ENCODE measurements around the gene PSMA8.
"Not testable (repeated sequence)": the region's sequence is repeated elsewhere in the genome, so short reads cannot be mapped to it uniquely, and the experiment has no call there.

Gene PSMA8

DNA sequence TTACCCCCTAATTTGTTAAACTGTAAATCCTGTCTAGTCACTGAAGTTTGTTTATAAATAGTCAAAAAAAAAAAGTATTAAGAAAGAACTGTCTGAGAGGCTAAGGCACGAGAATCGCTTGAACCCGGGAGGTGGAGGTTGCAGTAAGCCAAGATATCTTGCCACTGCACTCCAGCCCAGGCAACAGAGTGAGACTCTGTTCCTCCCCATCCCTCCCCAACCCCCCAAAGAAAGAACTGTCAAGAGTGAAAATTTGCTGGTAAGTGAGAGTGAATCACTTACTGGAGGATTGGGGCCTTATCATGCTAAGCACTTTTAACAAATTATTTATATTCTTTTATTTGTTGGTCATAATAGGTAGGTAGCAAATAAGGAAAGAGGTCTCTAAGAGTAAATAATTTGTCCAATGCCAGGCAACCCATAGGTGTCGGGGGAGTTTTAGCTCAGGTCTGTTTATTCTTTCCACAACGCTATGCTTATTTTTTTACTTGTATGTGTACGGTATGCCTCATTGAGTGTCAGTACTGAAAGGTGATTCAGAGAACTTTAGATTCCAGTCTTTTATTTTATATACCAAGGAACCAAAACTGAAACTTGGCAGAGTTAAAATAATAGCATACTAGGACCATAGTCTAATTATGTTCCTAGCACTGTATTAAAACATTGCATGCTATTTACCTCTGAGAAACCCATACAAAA lies 95.0 kb downstream of the PSMA8 start:
- Histone ChIP-seq H3K36me3 (replicated peaks) (no peaks in the 10 kb centered on the region), H3K27me3 (ENCODE audit: low read depth) (no peaks in the 10 kb centered on the region), H3K4me1 (peaks cover 6% of the 10 kb centered on the region), H3K4me3 (peak overlapping the region; percentile 81), H3K9me3 (no peaks in the 10 kb centered on the region; the same call in 1 of the 2 replicates)
- DNase-seq (ENCODE audit: low spot score in 2 of 2) = no peak
- in situ Hi-C loops (cut with MboI; ENCODE audit: low sequenced_read_pairs) = no loop called here

GRCh38 chr18:26230497-26230896 lies 96.8 kb downstream of the PSMA8 start:
- Histone ChIP-seq H3K4me3 (no peak overlapping the region), H3K4me1 (peaks cover 5% of the 10 kb centered on the region)
- in situ Hi-C loops (cut with MboI; ENCODE audit: low sequenced_read_pairs) = no loop called here

DNA sequence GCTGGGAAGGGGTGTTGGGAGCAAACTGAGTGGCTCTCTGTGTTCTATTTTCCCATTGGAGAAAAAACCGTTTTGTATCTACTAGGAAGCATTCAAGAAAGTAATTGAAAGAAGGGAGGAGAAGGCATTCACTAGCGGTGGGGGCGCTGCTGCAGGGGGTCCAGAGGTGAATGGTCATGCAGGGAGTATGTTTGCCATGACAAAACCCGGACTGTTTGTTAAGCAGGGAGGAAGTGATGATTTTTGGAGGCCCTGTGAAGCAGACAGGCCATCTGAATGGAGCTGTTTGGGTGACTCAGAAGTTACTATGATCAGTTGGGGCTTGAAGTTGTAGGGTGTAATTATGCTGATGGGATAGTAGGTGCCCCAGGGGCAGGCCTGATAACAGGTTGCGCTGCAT lies 99.5 kb downstream of the PSMA8 start:
- no peak overlapping the region for H3K4me3 ChIP-seq
- H3K27me3 ChIP-seq (ENCODE audit: low read depth) = no peaks in the 10 kb centered on the region
- no peaks in the 10 kb centered on the region for H3K36me3 ChIP-seq (replicated peaks)
- in situ Hi-C loops (cut with MboI; ENCODE audit: low sequenced_read_pairs) = no loop called here
- no peaks in the 10 kb centered on the region; the same call in 1 of the 2 replicates for H3K9me3 ChIP-seq
- DNase-seq (ENCODE audit: low spot score in 2 of 2) = no peak
- no peaks in the 10 kb centered on the region; the same call in 1 of the 2 replicates for H3K4me1 ChIP-seq

More at GRCh38 chr18:26230497-26230896, 96.8 kb downstream of the PSMA8 start:
- Histone ChIP-seq H3K27me3 (ENCODE audit: low read depth) (no peaks in the 10 kb centered on the region), H3K36me3 (replicated peaks) (no peaks in the 10 kb centered on the region), H3K9me3 (no peaks in the 10 kb centered on the region; the same call in 1 of the 2 replicates)
- DNase-seq (ENCODE audit: low spot score in 2 of 2) = no peak

DNA sequence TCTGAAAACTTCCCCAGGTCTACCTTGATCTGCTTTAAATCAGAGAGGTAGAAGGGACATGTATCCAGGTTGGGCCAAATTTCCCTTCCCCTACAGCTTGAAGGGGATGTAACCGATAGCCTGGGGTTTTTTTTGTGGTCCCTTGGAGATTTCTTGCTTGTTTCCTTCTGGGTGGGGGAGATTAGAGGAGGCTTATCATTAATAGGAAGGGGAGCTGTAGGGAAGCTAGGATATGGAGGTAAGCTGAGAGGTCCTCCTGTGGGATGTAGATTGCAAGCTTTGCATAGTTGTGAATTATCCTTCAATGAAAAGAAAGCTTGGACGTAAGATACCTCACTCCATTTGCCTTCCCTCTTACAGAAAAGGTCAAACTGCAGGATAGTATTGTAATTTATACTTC lies 103.7 kb downstream of the PSMA8 start:
- DNase-seq (ENCODE audit: low spot score in 2 of 2); H3K9me3 ChIP-seq; H3K4me3 ChIP-seq; in situ Hi-C loops (cut with MboI; ENCODE audit: low sequenced_read_pairs); H3K4me1 ChIP-seq; H3K27me3 ChIP-seq (ENCODE audit: low read depth); H3K36me3 ChIP-seq (replicated peaks): not testable (repeated sequence)

GRCh38 chr18:26238718-26239117 lies 105.0 kb downstream of the PSMA8 start:
- H3K36me3 ChIP-seq (replicated peaks); H3K4me3 ChIP-seq; in situ Hi-C loops (cut with MboI; ENCODE audit: low sequenced_read_pairs); H3K27me3 ChIP-seq (ENCODE audit: low read depth); H3K4me1 ChIP-seq; DNase-seq (ENCODE audit: low spot score in 2 of 2); H3K9me3 ChIP-seq: not testable (repeated sequence)

- H3K9me3 ChIP-seq, H3K4me3 ChIP-seq: not testable (repeated sequence)
Observed at GRCh38 chr18:26242392-26242791, 108.7 kb downstream of the PSMA8 start.

More at GRCh38 chr18:26242392-26242791, 108.7 kb downstream of the PSMA8 start:
- DNase-seq (ENCODE audit: low spot score in 2 of 2); in situ Hi-C loops (cut with MboI; ENCODE audit: low sequenced_read_pairs); H3K27me3 ChIP-seq (ENCODE audit: low read depth); H3K36me3 ChIP-seq (replicated peaks); H3K4me1 ChIP-seq: not testable (repeated sequence)

Measured in HAP-1 (cell line).